Measurements from ENCODE around the gene YEATS4. TPM values are rescaled to one million over a fixed set of nuclear protein-coding genes. Genes with fewer than 3 reads are reported as not detected.

YEATS4 gene
- total and polyA plus RNA-seq, 9 of the 15 experiments (the other 6 are each of a cell fraction or from before 2014, with no cell fraction given): 25.9 to 92.2 (median 49.2) TPM

DNA sequence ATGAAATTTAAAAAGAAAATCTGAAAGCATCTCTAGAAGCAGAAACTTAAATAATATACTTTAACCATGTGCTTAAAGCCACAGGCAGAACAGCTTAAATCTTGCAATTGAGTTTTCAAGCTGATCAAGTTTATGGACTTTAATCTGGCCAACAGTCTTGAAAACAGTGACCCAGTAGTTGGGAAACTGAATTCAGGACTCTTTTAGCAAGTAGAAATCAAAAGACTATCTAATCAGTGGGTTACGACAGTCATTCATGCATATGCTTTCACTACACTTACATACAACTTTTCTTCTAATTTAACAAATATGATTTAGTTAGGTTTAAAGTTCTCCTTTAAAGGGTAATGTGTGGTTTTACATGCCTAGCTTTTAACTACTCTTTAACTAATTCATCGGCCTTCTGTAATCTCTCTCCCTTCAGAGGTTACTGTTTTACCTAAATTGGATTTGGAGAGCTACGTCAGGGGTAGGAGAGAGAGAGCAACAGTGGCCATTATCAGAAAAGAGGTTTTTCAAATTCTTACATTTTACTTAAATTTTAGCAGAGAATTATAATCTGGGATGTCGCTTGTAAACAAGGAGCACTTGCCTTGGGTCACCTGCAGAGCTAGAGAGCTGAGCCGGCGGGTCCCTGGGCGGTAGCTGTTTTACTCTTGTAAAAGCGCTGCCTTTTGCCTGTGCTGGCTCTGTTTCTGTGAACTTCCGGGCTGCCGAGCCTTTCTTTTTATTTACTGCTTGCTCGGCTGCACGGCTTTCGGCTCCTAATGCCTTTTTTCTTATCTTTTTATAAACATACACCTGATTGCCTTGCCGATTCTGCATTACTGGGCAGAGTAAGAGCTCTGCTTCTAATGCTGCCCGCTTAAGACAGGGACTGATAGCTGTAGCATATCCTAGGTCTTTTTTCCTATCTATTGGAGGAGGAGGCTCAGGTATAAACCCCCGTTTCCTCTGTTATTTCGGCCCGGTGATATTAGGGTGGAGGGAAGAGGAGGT, 28.8 kb upstream of the YEATS4 start (continued):
- TF ChIP-seq, protein P1, sequence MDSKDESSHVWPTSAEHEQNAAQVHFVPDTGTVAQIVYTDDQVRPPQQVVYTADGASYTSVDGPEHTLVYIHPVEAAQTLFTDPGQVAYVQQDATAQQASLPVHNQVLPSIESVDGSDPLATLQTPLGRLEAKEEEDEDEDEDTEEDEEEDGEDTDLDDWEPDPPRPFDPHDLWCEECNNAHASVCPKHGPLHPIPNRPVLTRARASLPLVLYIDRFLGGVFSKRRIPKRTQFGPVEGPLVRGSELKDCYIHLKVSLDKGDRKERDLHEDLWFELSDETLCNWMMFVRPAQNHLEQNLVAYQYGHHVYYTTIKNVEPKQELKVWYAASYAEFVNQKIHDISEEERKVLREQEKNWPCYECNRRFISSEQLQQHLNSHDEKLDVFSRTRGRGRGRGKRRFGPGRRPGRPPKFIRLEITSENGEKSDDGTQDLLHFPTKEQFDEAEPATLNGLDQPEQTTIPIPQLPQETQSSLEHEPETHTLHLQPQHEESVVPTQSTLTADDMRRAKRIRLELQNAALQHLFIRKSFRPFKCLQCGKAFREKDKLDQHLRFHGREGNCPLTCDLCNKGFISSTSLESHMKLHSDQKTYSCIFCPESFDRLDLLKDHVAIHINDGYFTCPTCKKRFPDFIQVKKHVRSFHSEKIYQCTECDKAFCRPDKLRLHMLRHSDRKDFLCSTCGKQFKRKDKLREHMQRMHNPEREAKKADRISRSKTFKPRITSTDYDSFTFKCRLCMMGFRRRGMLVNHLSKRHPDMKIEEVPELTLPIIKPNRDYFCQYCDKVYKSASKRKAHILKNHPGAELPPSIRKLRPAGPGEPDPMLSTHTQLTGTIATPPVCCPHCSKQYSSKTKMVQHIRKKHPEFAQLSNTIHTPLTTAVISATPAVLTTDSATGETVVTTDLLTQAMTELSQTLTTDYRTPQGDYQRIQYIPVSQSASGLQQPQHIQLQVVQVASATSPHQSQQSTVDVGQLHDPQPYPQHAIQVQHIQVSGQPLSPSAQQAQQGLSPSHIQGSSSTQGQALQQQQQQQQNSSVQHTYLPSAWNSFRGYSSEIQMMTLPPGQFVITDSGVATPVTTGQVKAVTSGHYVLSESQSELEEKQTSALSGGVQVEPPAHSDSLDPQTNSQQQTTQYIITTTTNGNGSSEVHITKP (IDR thresholded peaks at IDR 0.05; ENCODE audit: partially characterized antibody): no peak
- TF ChIP-seq, protein P2, sequence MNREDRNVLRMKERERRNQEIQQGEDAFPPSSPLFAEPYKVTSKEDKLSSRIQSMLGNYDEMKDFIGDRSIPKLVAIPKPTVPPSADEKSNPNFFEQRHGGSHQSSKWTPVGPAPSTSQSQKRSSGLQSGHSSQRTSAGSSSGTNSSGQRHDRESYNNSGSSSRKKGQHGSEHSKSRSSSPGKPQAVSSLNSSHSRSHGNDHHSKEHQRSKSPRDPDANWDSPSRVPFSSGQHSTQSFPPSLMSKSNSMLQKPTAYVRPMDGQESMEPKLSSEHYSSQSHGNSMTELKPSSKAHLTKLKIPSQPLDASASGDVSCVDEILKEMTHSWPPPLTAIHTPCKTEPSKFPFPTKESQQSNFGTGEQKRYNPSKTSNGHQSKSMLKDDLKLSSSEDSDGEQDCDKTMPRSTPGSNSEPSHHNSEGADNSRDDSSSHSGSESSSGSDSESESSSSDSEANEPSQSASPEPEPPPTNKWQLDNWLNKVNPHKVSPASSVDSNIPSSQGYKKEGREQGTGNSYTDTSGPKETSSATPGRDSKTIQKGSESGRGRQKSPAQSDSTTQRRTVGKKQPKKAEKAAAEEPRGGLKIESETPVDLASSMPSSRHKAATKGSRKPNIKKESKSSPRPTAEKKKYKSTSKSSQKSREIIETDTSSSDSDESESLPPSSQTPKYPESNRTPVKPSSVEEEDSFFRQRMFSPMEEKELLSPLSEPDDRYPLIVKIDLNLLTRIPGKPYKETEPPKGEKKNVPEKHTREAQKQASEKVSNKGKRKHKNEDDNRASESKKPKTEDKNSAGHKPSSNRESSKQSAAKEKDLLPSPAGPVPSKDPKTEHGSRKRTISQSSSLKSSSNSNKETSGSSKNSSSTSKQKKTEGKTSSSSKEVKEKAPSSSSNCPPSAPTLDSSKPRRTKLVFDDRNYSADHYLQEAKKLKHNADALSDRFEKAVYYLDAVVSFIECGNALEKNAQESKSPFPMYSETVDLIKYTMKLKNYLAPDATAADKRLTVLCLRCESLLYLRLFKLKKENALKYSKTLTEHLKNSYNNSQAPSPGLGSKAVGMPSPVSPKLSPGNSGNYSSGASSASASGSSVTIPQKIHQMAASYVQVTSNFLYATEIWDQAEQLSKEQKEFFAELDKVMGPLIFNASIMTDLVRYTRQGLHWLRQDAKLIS (CRISPR knock-in tag; IDR thresholded peaks at IDR 0.05): no peak
- peak; percentile 41 for TF ChIP-seq KDM5B (IDR thresholded peaks at IDR 0.05; ENCODE audit: insufficient replicate concordance, low read depth, low read length)
- TF ChIP-seq, protein P3, sequence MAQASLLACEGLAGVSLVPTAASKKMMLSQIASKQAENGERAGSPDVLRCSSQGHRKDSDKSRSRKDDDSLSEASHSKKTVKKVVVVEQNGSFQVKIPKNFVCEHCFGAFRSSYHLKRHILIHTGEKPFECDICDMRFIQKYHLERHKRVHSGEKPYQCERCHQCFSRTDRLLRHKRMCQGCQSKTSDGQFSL (CRISPR knock-in tag; IDR thresholded peaks at IDR 0.05): no peak
- TF ChIP-seq, protein P3 (tag; IDR thresholded peaks at IDR 0.05): no peak
- TF ChIP-seq CTBP1 (IDR thresholded peaks at IDR 0.05; ENCODE audit: borderline replicate concordance): peak; percentile 43; the same call in 1 of the 2 replicates
- TF ChIP-seq, protein P4, sequence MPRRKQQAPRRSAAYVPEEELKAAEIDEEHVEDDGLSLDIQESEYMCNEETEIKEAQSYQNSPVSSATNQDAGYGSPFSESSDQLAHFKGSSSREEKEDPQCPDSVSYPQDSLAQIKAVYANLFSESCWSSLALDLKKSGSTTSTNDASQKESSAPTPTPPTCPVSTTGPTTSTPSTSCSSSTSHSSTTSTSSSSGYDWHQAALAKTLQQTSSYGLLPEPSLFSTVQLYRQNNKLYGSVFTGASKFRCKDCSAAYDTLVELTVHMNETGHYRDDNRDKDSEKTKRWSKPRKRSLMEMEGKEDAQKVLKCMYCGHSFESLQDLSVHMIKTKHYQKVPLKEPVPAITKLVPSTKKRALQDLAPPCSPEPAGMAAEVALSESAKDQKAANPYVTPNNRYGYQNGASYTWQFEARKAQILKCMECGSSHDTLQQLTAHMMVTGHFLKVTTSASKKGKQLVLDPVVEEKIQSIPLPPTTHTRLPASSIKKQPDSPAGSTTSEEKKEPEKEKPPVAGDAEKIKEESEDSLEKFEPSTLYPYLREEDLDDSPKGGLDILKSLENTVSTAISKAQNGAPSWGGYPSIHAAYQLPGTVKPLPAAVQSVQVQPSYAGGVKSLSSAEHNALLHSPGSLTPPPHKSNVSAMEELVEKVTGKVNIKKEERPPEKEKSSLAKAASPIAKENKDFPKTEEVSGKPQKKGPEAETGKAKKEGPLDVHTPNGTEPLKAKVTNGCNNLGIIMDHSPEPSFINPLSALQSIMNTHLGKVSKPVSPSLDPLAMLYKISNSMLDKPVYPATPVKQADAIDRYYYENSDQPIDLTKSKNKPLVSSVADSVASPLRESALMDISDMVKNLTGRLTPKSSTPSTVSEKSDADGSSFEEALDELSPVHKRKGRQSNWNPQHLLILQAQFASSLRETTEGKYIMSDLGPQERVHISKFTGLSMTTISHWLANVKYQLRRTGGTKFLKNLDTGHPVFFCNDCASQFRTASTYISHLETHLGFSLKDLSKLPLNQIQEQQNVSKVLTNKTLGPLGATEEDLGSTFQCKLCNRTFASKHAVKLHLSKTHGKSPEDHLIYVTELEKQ (CRISPR knock-in tag; IDR thresholded peaks at IDR 0.05): no peak
- peak; percentile 49; the same call in 1 of the 2 replicates for TF ChIP-seq TAL1 (IDR thresholded peaks at IDR 0.05)
- TF ChIP-seq, protein P5, sequence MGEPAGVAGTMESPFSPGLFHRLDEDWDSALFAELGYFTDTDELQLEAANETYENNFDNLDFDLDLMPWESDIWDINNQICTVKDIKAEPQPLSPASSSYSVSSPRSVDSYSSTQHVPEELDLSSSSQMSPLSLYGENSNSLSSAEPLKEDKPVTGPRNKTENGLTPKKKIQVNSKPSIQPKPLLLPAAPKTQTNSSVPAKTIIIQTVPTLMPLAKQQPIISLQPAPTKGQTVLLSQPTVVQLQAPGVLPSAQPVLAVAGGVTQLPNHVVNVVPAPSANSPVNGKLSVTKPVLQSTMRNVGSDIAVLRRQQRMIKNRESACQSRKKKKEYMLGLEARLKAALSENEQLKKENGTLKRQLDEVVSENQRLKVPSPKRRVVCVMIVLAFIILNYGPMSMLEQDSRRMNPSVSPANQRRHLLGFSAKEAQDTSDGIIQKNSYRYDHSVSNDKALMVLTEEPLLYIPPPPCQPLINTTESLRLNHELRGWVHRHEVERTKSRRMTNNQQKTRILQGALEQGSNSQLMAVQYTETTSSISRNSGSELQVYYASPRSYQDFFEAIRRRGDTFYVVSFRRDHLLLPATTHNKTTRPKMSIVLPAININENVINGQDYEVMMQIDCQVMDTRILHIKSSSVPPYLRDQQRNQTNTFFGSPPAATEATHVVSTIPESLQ (CRISPR knock-in tag; IDR thresholded peaks at IDR 0.05): no peak
